Gastroesophageal sphincter (tissue), 3 donors: ENCODE results near the gene SH3D21.

Source experiments
- EP300 ChIP-seq: sonication (generic); formaldehyde crosslinking; IDR thresholded peaks from one replicate; pipeline ENCODE4 v1.6.1; 2017; ENCODE audit warnings: antibody characterized with exemption, mild to moderate bottlenecking
- POLR2A ChIP-seq, 2 donors: fragments of 450-650 bp; IDR thresholded peaks; one replicate each; pipeline ENCODE4 v1.6.1; 2017; ENCODE audit warnings: antibody characterized with exemption in 2 of 2, mild to moderate bottlenecking in 2 of 2, moderate library complexity in 1 of 2
- POLR2AphosphoS5 ChIP-seq: sonication (generic); formaldehyde crosslinking; IDR thresholded peaks from one replicate; pipeline ENCODE4 v1.6.1; 2017; ENCODE audit warnings: antibody characterized with exemption
- TF ChIP-seq, protein P1 (sequence below), 4 experiments: fragments of 200-600 bp in 2 of 4; fragments of 450-650 bp in 2 of 4; sonication (generic) in 1 of 4; IDR thresholded peaks; one replicate each; pipeline ENCODE4 v1.5.1; 2017 to 2019; ENCODE audit warnings: antibody characterized with exemption in 4 of 4, mild to moderate bottlenecking in 2 of 4, moderate library complexity in 2 of 4

DNA sequence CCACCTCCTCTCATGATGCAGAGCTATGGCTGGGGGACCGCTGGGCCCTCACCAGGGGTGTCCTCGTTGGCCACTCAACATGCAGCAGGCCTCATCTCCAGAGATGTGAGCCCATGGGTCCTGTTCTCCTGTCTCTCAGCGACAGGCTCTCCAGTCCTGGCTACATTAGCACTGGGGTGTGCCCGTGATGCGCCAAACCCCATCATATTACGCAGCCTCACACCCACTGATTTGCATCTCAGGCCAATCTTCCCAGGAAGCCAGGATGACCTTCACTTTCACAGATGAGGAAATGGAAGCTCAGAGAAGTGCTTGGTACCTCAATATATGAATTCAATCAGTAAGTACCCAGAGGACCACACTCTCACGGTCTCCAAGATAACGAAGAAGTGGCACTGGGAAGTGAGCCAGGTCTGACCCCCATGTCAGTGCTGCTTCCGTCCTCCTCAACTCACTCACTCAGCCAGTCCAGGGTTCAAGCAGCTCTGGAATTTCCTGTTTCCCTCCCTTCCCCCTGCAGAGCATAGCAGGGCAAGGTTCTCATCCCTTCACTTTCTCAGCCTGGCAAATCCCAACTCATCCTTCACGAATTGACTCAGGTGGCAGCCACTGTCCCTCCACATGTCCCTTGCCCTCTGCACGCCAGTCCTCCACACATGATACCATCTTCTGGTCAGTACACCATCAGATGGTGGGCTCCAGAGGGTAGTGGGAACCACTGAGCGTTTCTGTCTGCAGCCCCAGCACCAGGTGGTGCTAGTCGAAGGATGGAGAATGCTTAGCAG is 46.1 kb downstream of the SH3D21 start:
- TF ChIP-seq, protein P1, sequence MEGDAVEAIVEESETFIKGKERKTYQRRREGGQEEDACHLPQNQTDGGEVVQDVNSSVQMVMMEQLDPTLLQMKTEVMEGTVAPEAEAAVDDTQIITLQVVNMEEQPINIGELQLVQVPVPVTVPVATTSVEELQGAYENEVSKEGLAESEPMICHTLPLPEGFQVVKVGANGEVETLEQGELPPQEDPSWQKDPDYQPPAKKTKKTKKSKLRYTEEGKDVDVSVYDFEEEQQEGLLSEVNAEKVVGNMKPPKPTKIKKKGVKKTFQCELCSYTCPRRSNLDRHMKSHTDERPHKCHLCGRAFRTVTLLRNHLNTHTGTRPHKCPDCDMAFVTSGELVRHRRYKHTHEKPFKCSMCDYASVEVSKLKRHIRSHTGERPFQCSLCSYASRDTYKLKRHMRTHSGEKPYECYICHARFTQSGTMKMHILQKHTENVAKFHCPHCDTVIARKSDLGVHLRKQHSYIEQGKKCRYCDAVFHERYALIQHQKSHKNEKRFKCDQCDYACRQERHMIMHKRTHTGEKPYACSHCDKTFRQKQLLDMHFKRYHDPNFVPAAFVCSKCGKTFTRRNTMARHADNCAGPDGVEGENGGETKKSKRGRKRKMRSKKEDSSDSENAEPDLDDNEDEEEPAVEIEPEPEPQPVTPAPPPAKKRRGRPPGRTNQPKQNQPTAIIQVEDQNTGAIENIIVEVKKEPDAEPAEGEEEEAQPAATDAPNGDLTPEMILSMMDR (IDR thresholded peaks at IDR 0.05) = no peak
- no peak for TF ChIP-seq EP300
- no peak for TF ChIP-seq POLR2A (IDR thresholded peaks at IDR 0.05)
- no peak for TF ChIP-seq POLR2AphosphoS5
